ENCODE data around the gene ASB18.

The ASB18 gene

DNA sequence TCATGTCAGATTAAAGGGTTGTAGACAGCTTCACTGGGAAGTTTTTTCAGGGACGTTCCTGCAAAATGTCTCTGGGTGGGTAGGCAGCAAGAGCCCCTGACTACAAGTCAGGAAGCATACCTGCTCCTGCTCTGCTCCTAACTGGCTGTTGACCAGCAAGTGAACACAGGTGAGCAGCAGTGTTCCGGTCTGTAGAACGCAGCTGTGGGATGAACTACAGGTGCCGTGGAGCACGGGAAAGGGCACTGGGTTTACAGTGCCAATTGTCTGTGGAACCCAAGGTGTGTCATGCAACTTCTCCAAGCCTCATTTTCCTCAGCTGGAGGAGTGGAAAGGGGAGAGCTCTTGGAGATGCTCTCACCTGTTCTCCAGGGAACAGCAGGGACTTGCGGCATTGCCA is 6.6 kb downstream of the ASB18 start:
- H3K9me3 Mint-ChIP-seq, result peaks cover 6% of the 10 kb centered on the region
- DNase-seq (ENCODE audit: low spot score in 2 of 2), result no peak

DNA sequence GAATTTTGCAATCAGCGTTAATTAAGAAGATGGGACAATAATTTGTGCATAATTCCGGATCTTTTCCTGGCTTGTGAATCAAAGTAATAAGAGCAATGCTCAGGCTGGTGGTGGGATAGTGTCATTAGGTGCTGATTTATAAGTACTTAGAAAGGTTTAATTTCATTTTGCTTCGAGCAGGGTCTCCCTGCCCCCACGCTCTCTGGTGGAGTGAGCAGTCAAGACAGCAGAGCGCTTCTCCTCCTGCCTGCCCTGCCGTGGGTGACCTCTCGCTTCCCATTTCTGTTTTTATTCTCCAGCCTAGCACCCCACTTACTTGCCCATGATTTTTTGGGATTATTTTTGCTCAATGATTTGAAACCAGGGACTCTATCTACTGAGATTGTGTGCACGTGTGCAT is 7.1 kb downstream of the ASB18 start:
- H3K36me3 Mint-ChIP-seq, result no peaks in the 10 kb centered on the region
- no peak overlapping the region for H3K4me3 Mint-ChIP-seq
- peaks cover 6% of the 10 kb centered on the region for H3K9me3 Mint-ChIP-seq
- H3K4me1 Mint-ChIP-seq, result no peaks in the 10 kb centered on the region
- no peak for DNase-seq (ENCODE audit: low spot score in 2 of 2)
- no peak overlapping the region for H3K27ac Mint-ChIP-seq
- no peak for ATAC-seq

More for the DNA sequence above, 6.6 kb downstream of the ASB18 start:
- no peaks in the 10 kb centered on the region for H3K4me1 Mint-ChIP-seq
- no peak overlapping the region for H3K4me3 Mint-ChIP-seq
- no peak for ATAC-seq
- H3K27ac Mint-ChIP-seq, result no peak overlapping the region
- H3K36me3 Mint-ChIP-seq, result no peaks in the 10 kb centered on the region

GRCh38 chr2:236256366-236256985 is 7.7 kb downstream of the ASB18 start:
- H3K9me3 Mint-ChIP-seq, result peaks cover 3% of the 10 kb centered on the region
- ATAC-seq, result no peak
- H3K36me3 Mint-ChIP-seq, result no peaks in the 10 kb centered on the region
- no peak for DNase-seq (ENCODE audit: low spot score in 2 of 2)
- H3K4me1 Mint-ChIP-seq, result no peaks in the 10 kb centered on the region
- no peak overlapping the region for H3K27ac Mint-ChIP-seq
- H3K4me3 Mint-ChIP-seq, result no peak overlapping the region

DNA sequence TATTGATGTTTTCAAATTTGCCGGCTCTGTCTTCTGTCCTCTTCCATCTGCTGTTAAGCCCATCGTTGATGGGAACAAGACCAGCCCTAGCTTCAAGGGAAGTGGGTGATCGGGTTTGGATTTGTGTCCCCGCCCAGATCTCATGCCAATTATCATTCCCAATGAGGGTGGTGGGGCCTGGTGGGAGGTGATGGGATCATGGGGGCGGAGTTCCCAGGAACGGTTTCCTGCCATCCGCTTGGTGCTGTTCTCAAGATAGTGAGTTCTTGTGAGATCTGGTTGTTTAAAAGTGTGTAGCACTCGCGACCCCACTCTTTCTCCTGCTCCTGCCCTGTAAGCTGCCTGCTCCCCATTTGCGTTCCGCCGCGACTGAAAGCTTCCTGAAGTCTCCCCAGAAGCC is 9.5 kb downstream of the ASB18 start:
- ATAC-seq (no peak), DNase-seq (ENCODE audit: low spot score in 2 of 2) (no peak)
- H3K4me1 Mint-ChIP-seq, result no peaks in the 10 kb centered on the region
- H3K4me3 Mint-ChIP-seq, result no peak overlapping the region
- no peaks in the 10 kb centered on the region for H3K36me3 Mint-ChIP-seq
- no peak overlapping the region for H3K27ac Mint-ChIP-seq
- H3K9me3 Mint-ChIP-seq, result no peaks in the 10 kb centered on the region

GRCh38 chr2:236254001-236254400 is 10.2 kb downstream of the ASB18 start:
- Mint-ChIP-seq H3K9me3 (no peaks in the 10 kb centered on the region), H3K4me1 (no peaks in the 10 kb centered on the region), H3K36me3 (no peaks in the 10 kb centered on the region), H3K27ac (no peak overlapping the region), H3K4me3 (no peak overlapping the region)
- no peak for DNase-seq (ENCODE audit: low spot score in 2 of 2)
- ATAC-seq, result no peak

DNA sequence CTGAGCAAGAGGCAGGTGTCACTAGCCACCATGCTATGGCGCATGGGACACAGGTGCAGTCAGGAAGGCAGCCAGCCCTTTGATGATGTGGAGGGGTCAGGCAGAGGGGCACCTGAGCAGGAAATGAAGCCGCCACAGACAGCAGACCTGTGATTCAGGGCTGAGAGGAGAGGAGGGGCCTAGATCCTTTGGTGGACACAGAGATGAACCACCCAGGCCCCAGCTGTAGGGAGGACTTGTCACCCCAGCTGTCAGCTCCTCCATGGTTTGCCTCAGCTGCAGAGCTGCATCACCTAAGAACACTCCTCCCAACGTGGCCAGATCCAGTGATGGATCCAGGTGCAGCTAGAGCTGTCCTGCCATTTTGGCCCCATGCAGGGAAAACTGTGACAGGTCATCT is 11.6 kb downstream of the ASB18 start:
- Mint-ChIP-seq H3K4me1 (no peaks in the 10 kb centered on the region), H3K36me3 (no peaks in the 10 kb centered on the region), H3K27ac (no peak overlapping the region), H3K4me3 (no peak overlapping the region), H3K9me3 (no peaks in the 10 kb centered on the region)
- DNase-seq (ENCODE audit: low spot score in 2 of 2) (no peak), ATAC-seq (peak; percentile 44)

DNA sequence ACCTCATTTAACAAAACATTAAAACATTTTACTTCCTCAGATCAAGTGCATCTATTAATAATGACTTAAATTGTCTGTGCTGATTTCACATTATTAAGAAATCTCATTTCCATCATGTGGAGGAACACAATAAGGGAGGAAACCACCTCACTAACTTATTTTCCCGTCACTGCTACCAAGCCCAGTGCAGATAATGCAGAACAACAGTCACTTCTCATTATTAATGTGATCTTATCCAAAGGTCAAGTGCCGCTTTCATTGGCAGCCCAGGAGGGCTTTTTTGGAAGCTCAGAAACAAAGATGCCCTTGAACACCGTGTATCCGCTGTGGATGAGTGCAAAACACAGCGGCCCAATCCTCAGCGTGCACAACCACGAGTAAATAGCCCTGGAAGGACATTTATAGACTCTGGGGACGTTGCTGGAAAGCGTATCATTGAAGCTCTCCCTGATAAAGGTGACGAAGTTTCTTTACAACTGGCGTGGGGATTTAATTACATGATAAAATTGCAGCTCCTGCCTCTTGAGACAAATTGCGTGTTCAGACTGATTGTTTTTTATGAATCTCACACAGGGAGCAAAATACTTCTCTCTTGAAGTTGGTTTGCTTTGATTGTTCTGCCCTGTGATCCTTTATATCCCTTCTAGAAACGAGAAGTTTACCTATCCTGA is 13.2 kb downstream of the ASB18 start:
- Mint-ChIP-seq H3K4me1 (no peaks in the 10 kb centered on the region), H3K36me3 (no peaks in the 10 kb centered on the region), H3K27ac (no peak overlapping the region), H3K9me3 (no peaks in the 10 kb centered on the region), H3K4me3 (no peak overlapping the region)
- no peak for DNase-seq (ENCODE audit: low spot score in 2 of 2)
- no peak for ATAC-seq

GRCh38 chr2:236250286-236250685 is 13.9 kb downstream of the ASB18 start:
- no peak overlapping the region for H3K27ac Mint-ChIP-seq
- no peak overlapping the region for H3K4me3 Mint-ChIP-seq
- DNase-seq (ENCODE audit: low spot score in 2 of 2) (no peak), ATAC-seq (no peak)
- no peaks in the 10 kb centered on the region for H3K36me3 Mint-ChIP-seq
- H3K9me3 Mint-ChIP-seq, result no peaks in the 10 kb centered on the region
- H3K4me1 Mint-ChIP-seq, result no peaks in the 10 kb centered on the region

DNA sequence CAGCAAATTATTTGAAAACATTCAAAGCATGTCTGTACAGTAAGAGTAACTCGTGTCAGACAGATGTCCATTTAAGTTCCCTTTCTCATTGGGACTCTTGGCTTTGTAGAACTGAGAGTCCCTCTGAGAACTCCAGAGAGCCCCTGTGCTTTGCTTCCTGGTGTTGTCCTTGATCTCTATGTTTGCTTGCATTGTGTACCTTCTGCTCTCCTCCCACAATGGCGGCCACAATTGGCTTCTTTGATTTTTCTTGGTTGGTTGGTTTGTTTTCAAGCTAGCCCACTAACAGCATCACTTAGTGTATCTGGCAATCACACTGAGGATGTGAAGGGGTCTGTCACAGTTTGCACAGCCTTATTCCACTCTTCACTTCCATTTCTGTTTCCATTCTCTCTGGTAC is 15.1 kb downstream of the ASB18 start:
- no peak overlapping the region for H3K27ac Mint-ChIP-seq
- no peaks in the 10 kb centered on the region for H3K9me3 Mint-ChIP-seq
- DNase-seq (ENCODE audit: low spot score in 2 of 2) (no peak), ATAC-seq (no peak)
- H3K4me3 Mint-ChIP-seq, result no peak overlapping the region
- no peaks in the 10 kb centered on the region for H3K4me1 Mint-ChIP-seq
- H3K36me3 Mint-ChIP-seq, result no peaks in the 10 kb centered on the region

GRCh38 chr2:236246711-236247246 is 17.4 kb downstream of the ASB18 start:
- Mint-ChIP-seq H3K4me3 (no peak overlapping the region), H3K36me3 (no peaks in the 10 kb centered on the region), H3K4me1 (no peaks in the 10 kb centered on the region), H3K27ac (no peak overlapping the region), H3K9me3 (no peaks in the 10 kb centered on the region)
- DNase-seq (ENCODE audit: low spot score in 2 of 2) (no peak), ATAC-seq (no peak)

GRCh38 chr2:236244256-236244655 is 19.9 kb downstream of the ASB18 start:
- H3K4me3 Mint-ChIP-seq, result no peak overlapping the region
- H3K27ac Mint-ChIP-seq, result no peak overlapping the region
- ATAC-seq (no peak), DNase-seq (ENCODE audit: low spot score in 2 of 2) (no peak)
- H3K4me1 Mint-ChIP-seq, result no peaks in the 10 kb centered on the region
- H3K36me3 Mint-ChIP-seq, result no peaks in the 10 kb centered on the region
- no peaks in the 10 kb centered on the region for H3K9me3 Mint-ChIP-seq

GRCh38 chr2:236242057-236242495 is 22.1 kb downstream of the ASB18 start:
- Mint-ChIP-seq H3K9me3 (no peaks in the 10 kb centered on the region), H3K27ac (no peak overlapping the region), H3K4me3 (no peak overlapping the region), H3K4me1 (peaks cover 6% of the 10 kb centered on the region), H3K36me3 (no peaks in the 10 kb centered on the region)
- DNase-seq (ENCODE audit: low spot score in 2 of 2) (no peak), ATAC-seq (no peak)

GRCh38 chr2:236241181-236242056 is 22.8 kb downstream of the ASB18 start:
- Mint-ChIP-seq H3K4me1 (peaks cover 9% of the 10 kb centered on the region), H3K27ac (no peak overlapping the region), H3K9me3 (no peaks in the 10 kb centered on the region), H3K4me3 (no peak overlapping the region), H3K36me3 (no peaks in the 10 kb centered on the region)
- ATAC-seq (no peak), DNase-seq (ENCODE audit: low spot score in 2 of 2) (no peak)

DNA sequence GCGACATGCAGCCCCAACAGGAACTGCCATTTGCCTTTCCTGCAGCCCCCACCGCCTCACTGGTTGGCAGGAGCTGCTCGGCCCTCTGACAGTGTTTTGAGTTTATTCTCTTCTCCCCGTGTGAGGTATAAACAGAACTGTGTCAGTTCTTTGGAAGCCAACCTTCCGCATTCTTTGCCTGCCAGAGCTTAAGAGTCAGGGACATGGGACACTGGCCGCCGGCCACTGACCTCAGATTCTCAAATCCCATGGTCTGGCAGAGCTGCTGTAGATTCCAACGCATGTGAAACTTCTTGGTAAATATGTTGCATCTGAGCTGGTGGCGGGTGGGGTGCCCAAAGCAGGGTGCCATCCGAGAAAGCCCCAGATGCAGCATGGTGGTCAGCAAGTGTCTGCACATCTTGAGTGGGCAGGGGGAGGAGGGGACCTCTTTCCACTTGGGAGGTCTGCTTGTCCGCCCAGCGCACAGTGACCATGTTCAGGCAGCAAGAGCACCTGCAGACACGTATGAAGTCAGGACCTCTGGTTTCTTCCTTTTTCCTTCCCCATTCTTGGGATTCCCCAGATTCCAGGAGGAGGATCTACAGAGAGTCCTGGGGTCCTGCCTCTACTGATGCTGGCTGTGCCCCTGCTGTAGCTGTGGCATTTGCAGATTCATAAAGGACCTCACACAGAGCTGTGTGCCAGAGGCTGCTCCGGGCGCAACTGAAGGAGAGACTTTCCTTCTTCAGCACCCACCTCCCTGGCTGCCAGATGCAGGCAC is 23.8 kb downstream of the ASB18 start:
- H3K4me1 Mint-ChIP-seq, result peaks cover 11% of the 10 kb centered on the region
- H3K4me3 Mint-ChIP-seq, result no peak overlapping the region
- no peaks in the 10 kb centered on the region for H3K36me3 Mint-ChIP-seq
- ATAC-seq (no peak), DNase-seq (ENCODE audit: low spot score in 2 of 2) (no peak)
- no peaks in the 10 kb centered on the region for H3K9me3 Mint-ChIP-seq
- H3K27ac Mint-ChIP-seq, result no peak overlapping the region
